Measurements from ENCODE around the gene ABCE1. TPM values are rescaled to one million over a fixed set of nuclear protein-coding genes. Genes with fewer than 3 reads are reported as not detected.

The ABCE1 gene
- total and polyA plus RNA-seq, 2 experiments from 2014 or later: 70.3 to 185 TPM

DNA sequence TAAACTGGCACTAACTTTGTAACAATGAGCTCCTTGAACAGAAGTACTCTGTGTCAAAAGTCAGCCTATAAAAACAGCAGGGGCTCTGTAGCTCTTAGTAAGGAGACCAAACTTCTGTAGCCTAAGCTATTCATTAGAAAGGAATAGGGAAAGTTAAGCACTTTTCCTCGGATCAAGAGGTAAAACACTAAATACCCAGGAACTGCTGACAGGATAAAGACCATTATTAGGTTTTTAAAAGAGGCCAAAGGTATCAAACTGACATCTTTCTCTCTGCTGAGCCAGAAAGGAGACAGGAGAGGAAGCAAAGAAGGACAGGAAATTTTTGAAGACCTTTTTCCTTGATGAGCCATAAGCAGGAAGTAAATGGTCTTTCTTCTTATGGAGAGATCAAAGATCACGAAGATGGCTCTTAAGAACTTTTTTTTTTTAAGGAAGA is 32.0 kb upstream of the ABCE1 start:
- H3K27ac Mint-ChIP-seq: no peak overlapping the region
- ATAC-seq: peak; percentile 89
- no peaks in the 10 kb centered on the region for H3K36me3 ChIP-seq (ENCODE audit: insufficient read depth)
- H3F3A ChIP-seq (replicated peaks; ENCODE audit: low read depth): no peaks in the 10 kb centered on the region
- peak; percentile 77 for DNase-seq (ENCODE audit: low spot score)
- peaks cover 30% of the 10 kb centered on the region for H3K4me1 Mint-ChIP-seq
- H3K4me2 ChIP-seq: no peak overlapping the region
- H3K79me2 ChIP-seq (replicated peaks; ENCODE audit: insufficient read depth): peaks cover 5% of the 10 kb centered on the region; the same call in 1 of the 2 replicates
- no peaks in the 10 kb centered on the region for H3K9me3 Mint-ChIP-seq
- H3K4me1 ChIP-seq (ENCODE audit: insufficient read depth): peaks cover 25% of the 10 kb centered on the region
- no peak overlapping the region for H3K4me3 Mint-ChIP-seq
- no peaks in the 10 kb centered on the region for H3K27me3 Mint-ChIP-seq (ENCODE audit: insufficient read depth, low read depth, poor library complexity)
- H3K4me3 ChIP-seq: no peak overlapping the region
- no peak overlapping the region for H3K27ac ChIP-seq (ENCODE audit: low read depth)
- H4K20me1 ChIP-seq (replicated peaks; ENCODE audit: insufficient read depth): peaks cover 3% of the 10 kb centered on the region; the same call in 1 of the 2 replicates
- TF ChIP-seq, protein P1, sequence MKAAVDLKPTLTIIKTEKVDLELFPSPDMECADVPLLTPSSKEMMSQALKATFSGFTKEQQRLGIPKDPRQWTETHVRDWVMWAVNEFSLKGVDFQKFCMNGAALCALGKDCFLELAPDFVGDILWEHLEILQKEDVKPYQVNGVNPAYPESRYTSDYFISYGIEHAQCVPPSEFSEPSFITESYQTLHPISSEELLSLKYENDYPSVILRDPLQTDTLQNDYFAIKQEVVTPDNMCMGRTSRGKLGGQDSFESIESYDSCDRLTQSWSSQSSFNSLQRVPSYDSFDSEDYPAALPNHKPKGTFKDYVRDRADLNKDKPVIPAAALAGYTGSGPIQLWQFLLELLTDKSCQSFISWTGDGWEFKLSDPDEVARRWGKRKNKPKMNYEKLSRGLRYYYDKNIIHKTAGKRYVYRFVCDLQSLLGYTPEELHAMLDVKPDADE (IDR thresholded peaks at IDR 0.05): no peak
- no peak for TF ChIP-seq STAT1 (IDR thresholded peaks at IDR 0.05; ENCODE audit: unreplicated experiment)
- TF ChIP-seq ZNF331 (CRISPR knock-in tag; IDR thresholded peaks at IDR 0.05; ENCODE audit: low read depth): no peak
- TF ChIP-seq POLR2AphosphoS5 (IDR thresholded peaks at IDR 0.05; ENCODE audit: low read depth): no peak
- TF ChIP-seq ZNF114 (CRISPR knock-in tag; IDR thresholded peaks at IDR 0.05): no peak
- TF ChIP-seq, protein P2, sequence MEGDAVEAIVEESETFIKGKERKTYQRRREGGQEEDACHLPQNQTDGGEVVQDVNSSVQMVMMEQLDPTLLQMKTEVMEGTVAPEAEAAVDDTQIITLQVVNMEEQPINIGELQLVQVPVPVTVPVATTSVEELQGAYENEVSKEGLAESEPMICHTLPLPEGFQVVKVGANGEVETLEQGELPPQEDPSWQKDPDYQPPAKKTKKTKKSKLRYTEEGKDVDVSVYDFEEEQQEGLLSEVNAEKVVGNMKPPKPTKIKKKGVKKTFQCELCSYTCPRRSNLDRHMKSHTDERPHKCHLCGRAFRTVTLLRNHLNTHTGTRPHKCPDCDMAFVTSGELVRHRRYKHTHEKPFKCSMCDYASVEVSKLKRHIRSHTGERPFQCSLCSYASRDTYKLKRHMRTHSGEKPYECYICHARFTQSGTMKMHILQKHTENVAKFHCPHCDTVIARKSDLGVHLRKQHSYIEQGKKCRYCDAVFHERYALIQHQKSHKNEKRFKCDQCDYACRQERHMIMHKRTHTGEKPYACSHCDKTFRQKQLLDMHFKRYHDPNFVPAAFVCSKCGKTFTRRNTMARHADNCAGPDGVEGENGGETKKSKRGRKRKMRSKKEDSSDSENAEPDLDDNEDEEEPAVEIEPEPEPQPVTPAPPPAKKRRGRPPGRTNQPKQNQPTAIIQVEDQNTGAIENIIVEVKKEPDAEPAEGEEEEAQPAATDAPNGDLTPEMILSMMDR (conservative IDR thresholded peaks at IDR 0.05; ENCODE audit: low read depth in 2 of 2): no peak
- no peak for TF ChIP-seq NANOG (IDR thresholded peaks at IDR 0.05; ENCODE audit: borderline replicate concordance)
- TF ChIP-seq CREB1 (CRISPR knock-in tag; IDR thresholded peaks at IDR 0.05; ENCODE audit: low read depth): no peak
- TF ChIP-seq EZH2 (IDR thresholded peaks at IDR 0.05; ENCODE audit: low read depth, unreplicated experiment): no peak
- no peak overlapping the region for H2AFZ ChIP-seq
- peaks cover 13% of the 10 kb centered on the region; the same call in 2 of the 3 replicates for H3K36me3 Mint-ChIP-seq (ENCODE audit: low read depth)
- H3K9me2 ChIP-seq (ENCODE audit: insufficient read depth): no peaks in the 10 kb centered on the region
- no peaks in the 10 kb centered on the region for H3K27me3 ChIP-seq (ENCODE audit: insufficient read depth)

DNA sequence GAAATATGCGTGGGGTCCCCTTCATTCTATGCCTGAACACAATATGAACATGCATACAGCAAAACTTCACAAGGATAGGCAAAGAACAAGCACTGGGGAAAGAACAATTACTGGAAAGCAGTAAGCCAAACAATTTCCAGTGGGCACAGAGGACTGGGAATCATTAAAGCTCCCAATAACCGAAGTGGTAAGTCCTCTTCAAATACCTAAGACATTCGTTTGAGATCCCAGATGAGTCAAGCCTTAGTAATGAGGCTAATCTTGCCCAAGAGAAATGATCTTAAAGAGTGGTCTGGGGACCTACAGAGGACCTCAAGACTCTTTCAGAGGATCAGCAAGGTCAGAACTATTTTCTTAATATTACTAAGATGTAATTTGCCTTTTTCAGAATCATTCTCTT is 28.8 kb upstream of the ABCE1 start:
- Mint-ChIP-seq H3K9me3 (no peaks in the 10 kb centered on the region), H3K36me3 (ENCODE audit: low read depth) (no peaks in the 10 kb centered on the region)
- no peak for ATAC-seq

More for the DNA sequence above, 28.8 kb upstream of the ABCE1 start:
- Mint-ChIP-seq H3K27ac (no peak overlapping the region), H3K27me3 (ENCODE audit: insufficient read depth, low read depth, poor library complexity) (no peaks in the 10 kb centered on the region), H3K4me1 (peaks cover 30% of the 10 kb centered on the region), H3K4me3 (no peak overlapping the region)
- H3K27me3 ChIP-seq (ENCODE audit: insufficient read depth): no peaks in the 10 kb centered on the region
- no peaks in the 10 kb centered on the region for H3K36me3 ChIP-seq (ENCODE audit: insufficient read depth)
- no peak for DNase-seq (ENCODE audit: low spot score)
- peaks cover 5% of the 10 kb centered on the region; the same call in 1 of the 2 replicates for H3K79me2 ChIP-seq (replicated peaks; ENCODE audit: insufficient read depth)
- H3K27ac ChIP-seq (ENCODE audit: low read depth): no peak overlapping the region
- TF ChIP-seq ZNF114 (CRISPR knock-in tag; IDR thresholded peaks at IDR 0.05) (no peak), EZH2phosphoT487 (IDR thresholded peaks at IDR 0.05; ENCODE audit: unreplicated experiment) (no peak), JUNB (IDR thresholded peaks at IDR 0.05; ENCODE audit: unreplicated experiment) (no peak)
- TF ChIP-seq, protein P3, sequence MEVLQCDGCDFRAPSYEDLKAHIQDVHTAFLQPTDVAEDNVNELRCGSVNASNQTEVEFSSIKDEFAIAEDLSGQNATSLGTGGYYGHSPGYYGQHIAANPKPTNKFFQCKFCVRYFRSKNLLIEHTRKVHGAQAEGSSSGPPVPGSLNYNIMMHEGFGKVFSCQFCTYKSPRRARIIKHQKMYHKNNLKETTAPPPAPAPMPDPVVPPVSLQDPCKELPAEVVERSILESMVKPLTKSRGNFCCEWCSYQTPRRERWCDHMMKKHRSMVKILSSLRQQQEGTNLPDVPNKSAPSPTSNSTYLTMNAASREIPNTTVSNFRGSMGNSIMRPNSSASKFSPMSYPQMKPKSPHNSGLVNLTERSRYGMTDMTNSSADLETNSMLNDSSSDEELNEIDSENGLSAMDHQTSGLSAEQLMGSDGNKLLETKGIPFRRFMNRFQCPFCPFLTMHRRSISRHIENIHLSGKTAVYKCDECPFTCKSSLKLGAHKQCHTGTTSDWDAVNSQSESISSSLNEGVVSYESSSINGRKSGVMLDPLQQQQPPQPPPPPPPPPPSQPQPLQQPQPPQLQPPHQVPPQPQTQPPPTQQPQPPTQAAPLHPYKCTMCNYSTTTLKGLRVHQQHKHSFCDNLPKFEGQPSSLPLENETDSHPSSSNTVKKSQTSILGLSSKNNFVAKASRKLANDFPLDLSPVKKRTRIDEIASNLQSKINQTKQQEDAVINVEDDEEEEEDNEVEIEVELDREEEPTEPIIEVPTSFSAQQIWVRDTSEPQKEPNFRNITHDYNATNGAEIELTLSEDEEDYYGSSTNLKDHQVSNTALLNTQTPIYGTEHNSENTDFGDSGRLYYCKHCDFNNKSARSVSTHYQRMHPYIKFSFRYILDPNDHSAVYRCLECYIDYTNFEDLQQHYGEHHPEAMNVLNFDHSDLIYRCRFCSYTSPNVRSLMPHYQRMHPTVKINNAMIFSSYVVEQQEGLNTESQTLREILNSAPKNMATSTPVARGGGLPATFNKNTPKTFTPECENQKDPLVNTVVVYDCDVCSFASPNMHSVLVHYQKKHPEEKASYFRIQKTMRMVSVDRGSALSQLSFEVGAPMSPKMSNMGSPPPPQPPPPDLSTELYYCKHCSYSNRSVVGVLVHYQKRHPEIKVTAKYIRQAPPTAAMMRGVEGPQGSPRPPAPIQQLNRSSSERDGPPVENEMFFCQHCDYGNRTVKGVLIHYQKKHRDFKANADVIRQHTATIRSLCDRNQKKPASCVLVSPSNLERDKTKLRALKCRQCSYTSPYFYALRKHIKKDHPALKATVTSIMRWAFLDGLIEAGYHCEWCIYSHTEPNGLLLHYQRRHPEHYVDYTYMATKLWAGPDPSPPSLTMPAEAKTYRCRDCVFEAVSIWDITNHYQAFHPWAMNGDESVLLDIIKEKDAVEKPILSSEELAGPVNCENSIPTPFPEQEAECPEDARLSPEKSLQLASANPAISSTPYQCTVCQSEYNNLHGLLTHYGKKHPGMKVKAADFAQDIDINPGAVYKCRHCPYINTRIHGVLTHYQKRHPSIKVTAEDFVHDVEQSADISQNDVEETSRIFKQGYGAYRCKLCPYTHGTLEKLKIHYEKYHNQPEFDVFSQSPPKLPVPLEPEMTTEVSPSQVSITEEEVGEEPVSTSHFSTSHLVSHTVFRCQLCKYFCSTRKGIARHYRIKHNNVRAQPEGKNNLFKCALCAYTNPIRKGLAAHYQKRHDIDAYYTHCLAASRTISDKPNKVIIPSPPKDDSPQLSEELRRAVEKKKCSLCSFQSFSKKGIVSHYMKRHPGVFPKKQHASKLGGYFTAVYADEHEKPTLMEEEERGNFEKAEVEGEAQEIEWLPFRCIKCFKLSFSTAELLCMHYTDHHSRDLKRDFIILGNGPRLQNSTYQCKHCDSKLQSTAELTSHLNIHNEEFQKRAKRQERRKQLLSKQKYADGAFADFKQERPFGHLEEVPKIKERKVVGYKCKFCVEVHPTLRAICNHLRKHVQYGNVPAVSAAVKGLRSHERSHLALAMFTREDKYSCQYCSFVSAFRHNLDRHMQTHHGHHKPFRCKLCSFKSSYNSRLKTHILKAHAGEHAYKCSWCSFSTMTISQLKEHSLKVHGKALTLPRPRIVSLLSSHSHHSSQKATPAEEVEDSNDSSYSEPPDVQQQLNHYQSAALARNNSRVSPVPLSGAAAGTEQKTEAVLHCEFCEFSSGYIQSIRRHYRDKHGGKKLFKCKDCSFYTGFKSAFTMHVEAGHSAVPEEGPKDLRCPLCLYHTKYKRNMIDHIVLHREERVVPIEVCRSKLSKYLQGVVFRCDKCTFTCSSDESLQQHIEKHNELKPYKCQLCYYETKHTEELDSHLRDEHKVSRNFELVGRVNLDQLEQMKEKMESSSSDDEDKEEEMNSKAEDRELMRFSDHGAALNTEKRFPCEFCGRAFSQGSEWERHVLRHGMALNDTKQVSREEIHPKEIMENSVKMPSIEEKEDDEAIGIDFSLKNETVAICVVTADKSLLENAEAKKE (CRISPR knock-in tag; IDR thresholded peaks at IDR 0.05): no peak
- H3K4me3 ChIP-seq: no peak overlapping the region
- H4K20me1 ChIP-seq (replicated peaks; ENCODE audit: insufficient read depth): peaks cover 3% of the 10 kb centered on the region; the same call in 1 of the 2 replicates
- H2AFZ ChIP-seq: no peak overlapping the region
- no peak overlapping the region for H3K4me2 ChIP-seq
- H3K4me1 ChIP-seq (ENCODE audit: insufficient read depth): peaks cover 25% of the 10 kb centered on the region
- H3K9me2 ChIP-seq (ENCODE audit: insufficient read depth): no peaks in the 10 kb centered on the region
- H3F3A ChIP-seq (replicated peaks; ENCODE audit: low read depth): no peaks in the 10 kb centered on the region
